Measurements from ENCODE around the gene SLC2A4RG.

DNA sequence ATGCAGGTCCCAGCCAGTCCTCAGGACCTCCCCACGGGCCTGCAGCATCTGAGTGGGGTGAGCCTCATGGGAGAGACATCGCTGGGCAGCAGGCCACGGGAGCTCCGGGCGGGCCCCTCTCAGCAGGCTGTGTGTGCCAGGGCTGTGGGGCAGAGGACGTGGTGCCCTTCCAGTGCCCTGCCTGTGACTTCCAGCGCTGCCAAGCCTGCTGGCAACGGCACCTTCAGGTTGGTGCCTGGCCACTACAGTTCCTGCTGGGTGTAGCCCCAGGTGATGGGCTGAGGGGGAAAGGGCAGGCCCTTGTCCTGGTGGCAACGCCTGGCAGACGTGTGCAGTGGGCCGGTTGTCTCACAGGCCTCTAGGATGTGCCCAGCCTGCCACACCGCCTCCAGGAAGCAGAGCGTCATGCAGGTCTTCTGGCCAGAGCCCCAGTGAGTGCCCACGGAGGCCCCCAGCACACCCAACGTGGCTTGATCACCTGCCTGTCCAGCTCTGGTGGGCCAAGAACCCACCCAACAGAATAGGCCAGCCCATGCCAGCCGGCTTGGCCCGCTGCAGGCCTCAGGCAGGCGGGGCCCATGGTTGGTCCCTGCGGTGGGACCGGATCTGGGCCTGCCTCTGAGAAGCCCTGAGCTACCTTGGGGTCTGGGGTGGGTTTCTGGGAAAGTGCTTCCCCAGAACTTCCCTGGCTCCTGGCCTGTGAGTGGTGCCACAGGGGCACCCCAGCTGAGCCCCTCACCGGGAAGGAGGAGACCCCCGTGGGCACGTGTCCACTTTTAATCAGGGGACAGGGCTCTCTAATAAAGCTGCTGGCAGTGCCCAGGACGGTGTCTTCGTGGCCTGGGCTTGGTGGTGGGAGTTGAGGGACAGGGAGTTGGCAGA lies 43.9 kb upstream of the SLC2A4RG start:
- no peak for TF ChIP-seq POLR2AphosphoS5 (IDR thresholded peaks at IDR 0.05)
- no peak for TF ChIP-seq CTCF (IDR thresholded peaks at IDR 0.05)
- TF ChIP-seq POLR2A (IDR thresholded peaks at IDR 0.05; ENCODE audit: low read depth): no peak
- TF ChIP-seq EP300 (IDR thresholded peaks at IDR 0.05): no peak
